Body of pancreas (tissue), 4 donors: ENCODE data around the gene VASH1.

Experiments
- POLR2A ChIP-seq, 3 donors: fragments of 450-650 bp; IDR thresholded peaks; one replicate each; pipeline ENCODE4 v1.6.1; 2016; ENCODE audit warnings: antibody characterized with exemption in 3 of 3, mild to moderate bottlenecking in 2 of 3
- TF ChIP-seq, protein P1 (sequence below), 7 experiments: fragments of 450-650 bp in 4 of 7; fragments of 200-600 bp in 3 of 7; sonication (generic) in 3 of 7; IDR thresholded peaks; one replicate each; pipeline ENCODE4 v1.5.1; 2016 to 2019; ENCODE audit warnings: antibody characterized with exemption in 7 of 7

GRCh38 chr14:76761960-76762410 lies 717 bp downstream of the VASH1 start:
- TF ChIP-seq, protein P1, sequence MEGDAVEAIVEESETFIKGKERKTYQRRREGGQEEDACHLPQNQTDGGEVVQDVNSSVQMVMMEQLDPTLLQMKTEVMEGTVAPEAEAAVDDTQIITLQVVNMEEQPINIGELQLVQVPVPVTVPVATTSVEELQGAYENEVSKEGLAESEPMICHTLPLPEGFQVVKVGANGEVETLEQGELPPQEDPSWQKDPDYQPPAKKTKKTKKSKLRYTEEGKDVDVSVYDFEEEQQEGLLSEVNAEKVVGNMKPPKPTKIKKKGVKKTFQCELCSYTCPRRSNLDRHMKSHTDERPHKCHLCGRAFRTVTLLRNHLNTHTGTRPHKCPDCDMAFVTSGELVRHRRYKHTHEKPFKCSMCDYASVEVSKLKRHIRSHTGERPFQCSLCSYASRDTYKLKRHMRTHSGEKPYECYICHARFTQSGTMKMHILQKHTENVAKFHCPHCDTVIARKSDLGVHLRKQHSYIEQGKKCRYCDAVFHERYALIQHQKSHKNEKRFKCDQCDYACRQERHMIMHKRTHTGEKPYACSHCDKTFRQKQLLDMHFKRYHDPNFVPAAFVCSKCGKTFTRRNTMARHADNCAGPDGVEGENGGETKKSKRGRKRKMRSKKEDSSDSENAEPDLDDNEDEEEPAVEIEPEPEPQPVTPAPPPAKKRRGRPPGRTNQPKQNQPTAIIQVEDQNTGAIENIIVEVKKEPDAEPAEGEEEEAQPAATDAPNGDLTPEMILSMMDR (IDR thresholded peaks at IDR 0.05): no peak
- no peak for TF ChIP-seq POLR2A (IDR thresholded peaks at IDR 0.05)
